Measurements from ENCODE around the gene GZMA.

GZMA gene

GRCh38 chr5:55108661-55109060, 6.2 kb downstream of the GZMA start:
- H3K4me3 ChIP-seq (replicated peaks; ENCODE audit: low read depth, low read length) = no peak overlapping the region
- no peak for DNase-seq (ENCODE audit: extremely low read depth, low read depth)
- TF ChIP-seq CTCF (IDR thresholded peaks at IDR 0.05; ENCODE audit: low read depth, low read length, missing control alignments) = no peak

DNA sequence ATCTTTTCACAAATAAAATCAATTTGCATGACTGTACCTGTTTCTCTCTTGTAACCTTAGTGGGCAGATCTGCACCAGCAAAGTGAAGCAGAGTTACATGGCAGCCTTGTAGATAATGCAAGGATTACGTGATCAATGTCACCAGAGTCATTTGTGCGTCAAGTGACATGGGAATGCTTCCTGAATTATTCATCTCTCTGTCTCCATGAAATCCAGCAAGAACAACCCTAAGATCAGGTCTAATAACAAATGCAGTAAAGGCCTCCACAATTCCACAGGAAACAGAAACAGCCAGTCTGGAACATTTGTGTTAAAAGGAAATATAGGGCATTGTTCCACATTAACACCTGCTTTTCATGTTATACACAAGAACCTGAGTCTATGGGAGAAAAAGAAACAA, 7.8 kb downstream of the GZMA start:
- no peak overlapping the region for H3K4me3 ChIP-seq (replicated peaks; ENCODE audit: low read depth, low read length)
- no peak for DNase-seq (ENCODE audit: extremely low read depth, low read depth)
- no peak for TF ChIP-seq CTCF (IDR thresholded peaks at IDR 0.05; ENCODE audit: low read depth, low read length, missing control alignments)

DNA sequence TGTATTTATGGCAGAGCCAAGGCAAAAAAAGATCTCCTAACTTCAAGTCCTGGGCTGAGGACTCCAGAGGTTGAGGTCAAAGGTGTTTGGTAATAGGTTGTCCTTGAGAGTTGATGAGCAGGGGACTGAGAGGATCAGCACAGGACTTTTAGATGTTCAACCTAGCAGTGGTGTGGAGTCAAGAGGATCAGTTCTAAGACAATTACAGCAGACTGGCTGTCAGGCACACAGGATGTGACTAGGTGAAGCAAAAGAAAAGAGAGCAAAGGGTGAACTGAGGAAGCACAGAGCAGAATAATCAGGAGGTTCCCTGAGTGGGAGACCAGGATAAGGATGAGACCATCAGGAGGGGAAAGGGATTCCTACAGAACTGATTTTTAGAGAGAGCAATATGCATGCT, 10.9 kb downstream of the GZMA start:
- TF ChIP-seq CTCF (IDR thresholded peaks at IDR 0.05; ENCODE audit: low read depth, low read length, missing control alignments) = no peak
- no peak overlapping the region for H3K4me3 ChIP-seq (replicated peaks; ENCODE audit: low read depth, low read length)
- DNase-seq (ENCODE audit: extremely low read depth, low read depth) = no peak

DNA sequence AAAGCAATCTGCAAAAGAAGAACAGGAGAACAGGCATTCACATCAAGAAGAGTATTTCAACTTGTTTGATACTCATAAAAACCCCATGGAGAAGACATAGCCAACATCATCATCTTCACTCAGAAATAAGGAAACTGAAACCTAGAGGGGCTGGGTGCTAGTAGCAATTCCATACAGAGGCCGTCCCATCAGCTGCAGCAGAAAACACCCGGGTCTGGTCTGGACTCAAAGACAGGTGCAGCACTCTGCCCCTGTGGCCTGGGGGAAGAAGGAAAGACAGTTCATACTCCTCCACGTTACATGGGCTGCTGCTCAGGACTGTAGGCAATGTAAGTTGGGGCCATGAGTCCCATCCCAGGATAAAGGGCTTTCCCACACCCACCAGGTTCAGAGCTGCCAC, 11.6 kb downstream of the GZMA start:
- no peak for TF ChIP-seq CTCF (IDR thresholded peaks at IDR 0.05; ENCODE audit: low read depth, low read length, missing control alignments)
- no peak for DNase-seq (ENCODE audit: extremely low read depth, low read depth)
- H3K4me3 ChIP-seq (replicated peaks; ENCODE audit: low read depth, low read length) = no peak overlapping the region

GRCh38 chr5:55123365-55123764, 20.9 kb downstream of the GZMA start:
- no peak for TF ChIP-seq CTCF (IDR thresholded peaks at IDR 0.05; ENCODE audit: low read depth, low read length, missing control alignments)
- DNase-seq (ENCODE audit: extremely low read depth, low read depth) = no peak

DNA sequence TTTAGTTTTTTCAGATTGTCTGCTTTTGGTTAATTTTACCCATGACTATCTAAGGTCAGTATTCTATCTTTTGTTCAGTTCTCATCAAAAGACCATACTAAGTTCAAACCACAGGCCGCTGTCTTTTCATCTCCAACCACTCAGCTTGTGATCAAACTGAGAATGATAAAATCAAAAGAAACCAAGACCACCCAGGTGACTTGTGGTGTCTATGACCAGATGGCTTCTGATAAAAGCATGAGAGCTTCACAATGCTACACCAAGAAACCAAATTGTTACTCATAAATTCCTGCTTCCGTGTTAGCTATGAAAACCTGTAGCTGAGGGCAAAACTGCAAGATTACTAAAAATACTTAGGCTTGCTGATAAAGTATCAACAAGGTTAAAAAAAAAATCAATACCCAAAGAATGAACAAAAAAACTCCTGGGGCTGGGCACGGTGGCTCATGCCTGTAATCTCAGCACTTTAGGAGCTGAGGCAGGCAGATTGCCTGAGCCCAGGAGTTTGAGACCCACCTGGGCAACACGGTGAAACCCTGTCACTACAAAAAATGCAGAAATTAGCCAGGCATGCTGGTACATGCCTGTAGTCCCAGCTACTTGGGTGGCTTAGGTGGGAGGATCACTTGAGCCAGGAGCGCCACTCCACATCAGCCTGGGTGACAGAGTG, 31.7 kb downstream of the GZMA start:
- no peak for TF ChIP-seq CTCF (IDR thresholded peaks at IDR 0.05; ENCODE audit: low read depth, low read length, missing control alignments)
- no peak overlapping the region for H3K4me3 ChIP-seq (replicated peaks; ENCODE audit: low read depth, low read length)
- DNase-seq (ENCODE audit: extremely low read depth, low read depth) = no peak

More at GRCh38 chr5:55123365-55123764, 20.9 kb downstream of the GZMA start:
- H3K4me3 ChIP-seq (replicated peaks; ENCODE audit: low read depth, low read length) = no peak overlapping the region

DNA sequence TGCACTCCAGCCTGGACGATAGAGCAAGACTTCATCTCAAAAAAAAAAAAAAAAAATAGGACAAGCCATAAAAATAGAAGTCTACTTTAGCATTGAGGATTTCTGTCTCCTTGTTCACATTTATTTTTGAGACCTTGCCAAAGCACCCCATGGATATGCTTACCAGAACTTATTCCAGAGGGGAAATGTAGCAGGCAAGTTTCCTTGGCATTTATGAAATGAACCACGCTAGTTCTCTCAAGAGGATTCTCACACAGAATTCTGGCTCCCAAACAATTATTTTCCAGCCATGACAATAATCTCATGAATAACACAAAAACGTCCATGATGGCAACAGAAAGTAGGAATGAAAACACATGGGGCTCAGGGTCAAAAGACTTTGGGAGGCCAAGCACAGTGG, 34.1 kb downstream of the GZMA start:
- H3K4me3 ChIP-seq (replicated peaks; ENCODE audit: low read depth, low read length) = no peak overlapping the region
- TF ChIP-seq CTCF (IDR thresholded peaks at IDR 0.05; ENCODE audit: low read depth, low read length, missing control alignments) = no peak
- no peak for DNase-seq (ENCODE audit: extremely low read depth, low read depth)
